AG09319 (cell line): ENCODE measurements around the gene TTC7B.

Source experiments
- DNase-seq: peaks from one replicate; pipeline ENCODE4 v3.0.0-alpha.2; 2010; ENCODE audit warnings: low read depth; ENCODE audit errors: extremely low read depth
- CTCF ChIP-seq: IDR thresholded peaks from 2 replicates; pipeline ENCODE4 v1.5.1; 2011; ENCODE audit warnings: low read depth, mild to moderate bottlenecking, inconsistent platforms, low read length, moderate library complexity

The TTC7B gene

GRCh38 chr14:90519262-90519920, 296.8 kb downstream of the TTC7B start:
- no peak for TF ChIP-seq CTCF
- DNase-seq = no peak

- DNase-seq = no peak
- TF ChIP-seq CTCF = peak; percentile 36
Observed at GRCh38 chr14:90518941-90519256, 297.3 kb downstream of the TTC7B start.

- DNase-seq = no peak
- no peak for TF ChIP-seq CTCF
Observed at GRCh38 chr14:90518069-90518940, 297.9 kb downstream of the TTC7B start.

- no peak for TF ChIP-seq CTCF
- no peak for DNase-seq
Observed at GRCh38 chr14:90517076-90517841, 299.0 kb downstream of the TTC7B start.

GRCh38 chr14:90514566-90514965, 301.7 kb downstream of the TTC7B start:
- no peak for DNase-seq
- TF ChIP-seq CTCF = no peak

GRCh38 chr14:90514015-90514398, 302.2 kb downstream of the TTC7B start:
- TF ChIP-seq CTCF = no peak
- no peak for DNase-seq
